Keratinocyte (primary cell): ENCODE measurements around the gene MCUR1. TPM values are rescaled to one million over a fixed set of nuclear protein-coding genes. Genes with fewer than 3 reads are reported as not detected.

ENCODE experiments used
- DNase-seq: peaks from one replicate; pipeline ENCODE4 v3.0.0-alpha.2; 2011; ENCODE audit warnings: low read depth, missing footprints, low spot score
- FAIRE-seq: peaks from 2 replicates; lab custom pipeline; 2011; peaks lifted over from hg19 to GRCh38; lab: Jason Lieb, UNC
- H2AFZ ChIP-seq: 2 replicates; pipeline ENCODE4 v1.6.0; 2012; ENCODE audit warnings: low read length, control low read depth, inconsistent platforms; ENCODE audit not compliant: control insufficient read depth
- H3K27ac ChIP-seq: 2 replicates; pipeline ENCODE4 v1.5.1; 2011; ENCODE audit warnings: low read length; ENCODE audit not compliant: control insufficient read depth, insufficient read depth
- H3K27me3 ChIP-seq: 3 replicates; pipeline ENCODE4 v1.6.0; 2011; ENCODE audit warnings: low read length; ENCODE audit not compliant: control insufficient read depth, insufficient read depth; ENCODE audit errors: extremely low read depth
- H3K36me3 ChIP-seq, 2 experiments: 2 replicates in 1 of 2; 3 replicates in 1 of 2; pipeline ENCODE4 v1.5.1; 2011; ENCODE audit warnings: low read length in 2 of 2, mild to moderate bottlenecking in 1 of 2; ENCODE audit not compliant: control insufficient read depth in 2 of 2, insufficient read depth in 2 of 2; ENCODE audit errors: extremely low read depth in 1 of 2
- H3K4me1 ChIP-seq: 3 replicates; pipeline ENCODE4 v1.5.1; 2011; ENCODE audit warnings: low read length; ENCODE audit not compliant: control insufficient read depth, insufficient read depth; ENCODE audit errors: extremely low read depth
- H3K4me2 ChIP-seq: 3 replicates; pipeline ENCODE4 v1.6.0; 2011; ENCODE audit warnings: low read depth, low read length; ENCODE audit not compliant: control insufficient read depth, insufficient read depth; ENCODE audit errors: extremely low read depth
- H3K4me3 ChIP-seq, 3 experiments: fragments of 200-600 bp in 1 of 3; sonication (generic) in 1 of 3; 2 replicates in 2 of 3; 3 replicates in 1 of 3; pipeline ENCODE4 v1.5.1; 2011 to 2016; ENCODE audit warnings: low read length in 3 of 3, mild to moderate bottlenecking in 3 of 3, control low read depth in 2 of 3, inconsistent platforms in 1 of 3, low read depth in 1 of 3, mixed read lengths in 1 of 3, mixed run types in 1 of 3, moderate library complexity in 1 of 3; ENCODE audit not compliant: control insufficient read depth in 2 of 3, insufficient read depth in 2 of 3; ENCODE audit errors: extremely low read depth in 1 of 3
- H3K79me2 ChIP-seq: 2 replicates; pipeline ENCODE4 v1.6.0; 2012; ENCODE audit warnings: low read length; ENCODE audit not compliant: control insufficient read depth, insufficient read depth
- H3K9ac ChIP-seq: 3 replicates; pipeline ENCODE4 v1.6.0; 2011; ENCODE audit warnings: low read length; ENCODE audit not compliant: control insufficient read depth, insufficient read depth; ENCODE audit errors: extremely low read depth
- H3K9me1 ChIP-seq: 3 replicates; pipeline ENCODE4 v1.6.0; 2011; ENCODE audit warnings: low read length; ENCODE audit not compliant: control insufficient read depth, insufficient read depth; ENCODE audit errors: extremely low read depth
- H3K9me3 ChIP-seq: 2 replicates; pipeline ENCODE4 v1.5.1; 2012; ENCODE audit warnings: low read depth, low read length; ENCODE audit not compliant: control insufficient read depth
- H4K20me1 ChIP-seq: 3 replicates; pipeline ENCODE4 v1.6.0; 2011; ENCODE audit warnings: low read length; ENCODE audit not compliant: control insufficient read depth, insufficient read depth; ENCODE audit errors: extremely low read depth
- EZH2 ChIP-seq: IDR thresholded peaks from one replicate; pipeline ENCODE4 v1.6.1; 2012; ENCODE audit warnings: inconsistent platforms, mild to moderate bottlenecking, low read length, moderate library complexity
- dilution Hi-C: fragments of 300-500 bp; cut with MboI; formaldehyde crosslinking; loops from one replicate; pipeline ENCODE4 v1.7.0; 2020; ENCODE audit warnings: low sequenced_read_pairs; ENCODE audit not compliant: extremely low pct_ligation_motif_present
- polyA plus RNA-seq, 5 experiments: library from polyadenylated mRNA; depleted of rRNA in 3 of 5; stranded (reverse) in 3 of 5; stranded (forward) in 1 of 5; unstranded in 1 of 5; fragments of >200 nt; gene quantifications; 1 replicate in 1 of 5; 2 replicates in 3 of 5; 3 replicates in 1 of 5; pipeline versions ENCODE4 v1.2.1 to v1.2.3, GENCODE V29; 2011 to 2012; ENCODE audit warnings: missing spikeins in 2 of 5, low read depth in 1 of 5, low replicate concordance in 1 of 5
- TF ChIP-seq, protein P1 (sequence below), 3 experiments: IDR thresholded peaks in 1 of 3; conservative IDR thresholded peaks in 1 of 3; optimal IDR thresholded peaks in 1 of 3; 2 replicates in 2 of 3; 3 replicates in 1 of 3; pipeline versions ENCODE3 to v1.5.1; 2011; ENCODE audit warnings: low read length in 3 of 3, mild to moderate bottlenecking in 3 of 3, moderate library complexity in 2 of 3, control low read depth in 1 of 3, inconsistent platforms in 1 of 3; ENCODE audit not compliant: insufficient read depth in 2 of 3; ENCODE audit errors: extremely low read depth in 1 of 3

MCUR1 gene
- polyA plus RNA-seq, 1 donor (not counting 4 experiments of a cell fraction or from before 2014, with no cell fraction given) = 15.3 TPM

DNA sequence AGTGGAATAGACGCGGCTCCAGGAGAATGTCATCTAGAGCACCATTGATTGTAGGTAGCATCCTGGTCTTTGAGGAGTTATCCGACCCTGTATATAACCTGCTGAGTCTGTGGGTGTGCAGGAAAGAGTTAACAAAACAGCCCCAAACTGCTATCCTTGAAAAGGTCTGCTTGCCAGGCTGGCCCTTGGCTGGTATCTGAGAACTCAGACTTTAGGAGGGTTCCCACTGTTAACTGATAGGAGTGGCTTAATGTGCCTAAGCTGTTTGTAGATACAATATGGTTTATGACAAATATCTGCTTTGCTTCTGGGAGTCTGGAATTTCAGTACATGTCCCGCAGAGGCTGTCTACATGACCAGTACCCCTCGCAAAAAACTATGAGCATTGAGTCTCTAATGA, 27.6 kb upstream of the MCUR1 start:
- dilution Hi-C loops = no loop called here
- no peak for FAIRE-seq

DNA sequence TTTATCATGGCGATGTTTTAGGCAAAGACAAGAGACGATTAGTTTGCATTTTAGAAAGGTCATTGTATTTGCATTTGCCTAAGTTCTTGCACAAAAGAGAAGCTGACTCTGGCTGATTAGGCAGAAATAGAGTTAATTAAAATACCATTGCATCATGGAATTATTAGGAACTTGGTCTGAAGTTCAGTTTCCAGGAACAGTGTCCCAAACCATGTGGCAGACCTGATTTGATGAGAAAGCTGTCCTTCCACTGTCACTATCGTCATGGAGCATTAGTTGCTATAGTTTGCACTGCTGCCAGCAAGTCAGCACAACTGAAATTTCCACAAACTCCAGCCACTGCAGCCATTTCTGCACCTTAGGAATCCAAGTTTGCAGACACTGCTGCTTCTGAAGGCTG, 24.3 kb upstream of the MCUR1 start:
- Histone ChIP-seq H4K20me1 (no peaks in the 10 kb centered on the region), H3K27ac (no peak overlapping the region), H3K4me3 (no peak overlapping the region), H3K4me2 (no peak overlapping the region), H3K4me1 (no peaks in the 10 kb centered on the region), H3K9me1 (no peaks in the 10 kb centered on the region), H3K9me3 (no peaks in the 10 kb centered on the region), H3K36me3 (no peaks in the 10 kb centered on the region), H3K27me3 (no peaks in the 10 kb centered on the region), H2AFZ (no peak overlapping the region), H3K9ac (no peak overlapping the region), H3K79me2 (no peaks in the 10 kb centered on the region)
- TF ChIP-seq EZH2 = no peak
- no peak for FAIRE-seq
- dilution Hi-C loops = no loop called here
- DNase-seq = no peak

More for the DNA sequence above, 27.6 kb upstream of the MCUR1 start:
- no peak overlapping the region for H2AFZ ChIP-seq
- no peaks in the 10 kb centered on the region for H3K4me1 ChIP-seq
- no peak for DNase-seq
- no peak overlapping the region for H3K4me2 ChIP-seq
- TF ChIP-seq, protein P1, sequence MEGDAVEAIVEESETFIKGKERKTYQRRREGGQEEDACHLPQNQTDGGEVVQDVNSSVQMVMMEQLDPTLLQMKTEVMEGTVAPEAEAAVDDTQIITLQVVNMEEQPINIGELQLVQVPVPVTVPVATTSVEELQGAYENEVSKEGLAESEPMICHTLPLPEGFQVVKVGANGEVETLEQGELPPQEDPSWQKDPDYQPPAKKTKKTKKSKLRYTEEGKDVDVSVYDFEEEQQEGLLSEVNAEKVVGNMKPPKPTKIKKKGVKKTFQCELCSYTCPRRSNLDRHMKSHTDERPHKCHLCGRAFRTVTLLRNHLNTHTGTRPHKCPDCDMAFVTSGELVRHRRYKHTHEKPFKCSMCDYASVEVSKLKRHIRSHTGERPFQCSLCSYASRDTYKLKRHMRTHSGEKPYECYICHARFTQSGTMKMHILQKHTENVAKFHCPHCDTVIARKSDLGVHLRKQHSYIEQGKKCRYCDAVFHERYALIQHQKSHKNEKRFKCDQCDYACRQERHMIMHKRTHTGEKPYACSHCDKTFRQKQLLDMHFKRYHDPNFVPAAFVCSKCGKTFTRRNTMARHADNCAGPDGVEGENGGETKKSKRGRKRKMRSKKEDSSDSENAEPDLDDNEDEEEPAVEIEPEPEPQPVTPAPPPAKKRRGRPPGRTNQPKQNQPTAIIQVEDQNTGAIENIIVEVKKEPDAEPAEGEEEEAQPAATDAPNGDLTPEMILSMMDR (optimal IDR thresholded peaks at IDR 0.05 in 1 of 3, IDR thresholded peaks at IDR 0.05 in 1 of 3, conservative IDR thresholded peaks at IDR 0.05 in 1 of 3; ENCODE audit: extremely low read depth in 1 of 3, insufficient read depth in 2 of 3, low read length in 3 of 3) = no peak
- H3K27me3 ChIP-seq = no peaks in the 10 kb centered on the region
- H4K20me1 ChIP-seq = no peaks in the 10 kb centered on the region
- H3K79me2 ChIP-seq = no peaks in the 10 kb centered on the region
- no peaks in the 10 kb centered on the region for H3K36me3 ChIP-seq
- no peaks in the 10 kb centered on the region for H3K9me1 ChIP-seq
- H3K4me3 ChIP-seq = no peak overlapping the region
- no peaks in the 10 kb centered on the region for H3K9me3 ChIP-seq
- no peak overlapping the region for H3K9ac ChIP-seq
- H3K27ac ChIP-seq = no peak overlapping the region

DNA sequence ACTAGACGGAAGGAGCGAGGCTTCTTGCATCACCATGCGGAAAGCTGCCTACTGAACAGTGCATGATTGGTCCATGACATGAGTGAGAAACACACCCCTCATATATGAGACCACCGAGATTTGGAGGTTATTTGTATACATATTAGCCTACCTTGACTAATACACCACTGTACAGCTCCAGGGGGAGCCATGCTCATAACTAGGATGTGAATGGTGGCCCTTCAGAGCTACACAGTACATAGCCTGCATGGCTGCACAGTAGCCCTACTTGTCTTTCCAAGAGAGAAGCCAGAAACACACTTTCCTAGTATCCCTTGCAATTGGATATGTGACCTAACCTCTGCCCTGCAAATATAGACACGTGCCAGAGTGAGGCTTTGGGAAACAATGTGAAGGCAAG, 21.8 kb upstream of the MCUR1 start:
- no peaks in the 10 kb centered on the region for H3K27me3 ChIP-seq
- FAIRE-seq (no peak), DNase-seq (no peak)
- H2AFZ ChIP-seq = no peak overlapping the region
- no peak for TF ChIP-seq EZH2
- TF ChIP-seq, protein P1 (optimal IDR thresholded peaks at IDR 0.05 in 1 of 3, IDR thresholded peaks at IDR 0.05 in 1 of 3, conservative IDR thresholded peaks at IDR 0.05 in 1 of 3; ENCODE audit: extremely low read depth in 1 of 3, insufficient read depth in 2 of 3, low read length in 3 of 3) = no peak
- no peaks in the 10 kb centered on the region for H3K4me1 ChIP-seq
- no peaks in the 10 kb centered on the region for H3K9me1 ChIP-seq
- H3K9ac ChIP-seq = no peak overlapping the region
- H3K4me3 ChIP-seq = no peak overlapping the region
- no peaks in the 10 kb centered on the region for H3K79me2 ChIP-seq
- H3K4me2 ChIP-seq = no peak overlapping the region
- no peaks in the 10 kb centered on the region for H4K20me1 ChIP-seq
- H3K36me3 ChIP-seq = no peaks in the 10 kb centered on the region
- H3K9me3 ChIP-seq = no peaks in the 10 kb centered on the region
- H3K27ac ChIP-seq = no peak overlapping the region
- dilution Hi-C loops = no loop called here
